Fibroblast of mammary gland (primary cell): ENCODE results near the gene HLF.
A peak's percentile ranks its signal among the peaks of the same experiment; 100 is the strongest.

Source experiments
- DNase-seq: peaks from one replicate; pipeline ENCODE4 v3.0.0-alpha.2; 2010; ENCODE audit warnings: low read depth
- H3K4me3 ChIP-seq: 2 replicates; pipeline ENCODE4 v1.5.1; 2011; ENCODE audit warnings: low read depth, mild to moderate bottlenecking, low read length, moderate library complexity; ENCODE audit not compliant: control insufficient read depth
- CTCF ChIP-seq: conservative IDR thresholded peaks from 2 replicates; pipeline ENCODE4 v1.5.1; 2011; ENCODE audit warnings: low read depth, low read length, inconsistent platforms; ENCODE audit not compliant: control insufficient read depth, insufficient read depth

HLF gene

GRCh38 chr17:55344514-55344997 lies 79.8 kb downstream of the HLF start:
- TF ChIP-seq CTCF = no peak
- no peak overlapping the region for H3K4me3 ChIP-seq
- DNase-seq = no peak

- H3K4me3 ChIP-seq = no peak overlapping the region
- no peak for DNase-seq
- no peak for TF ChIP-seq CTCF
These were observed 80.4 kb downstream of the HLF start for GRCh38 chr17:55345132-55345531.

GRCh38 chr17:55346658-55347057 lies 81.9 kb downstream of the HLF start:
- no peak for TF ChIP-seq CTCF
- no peak overlapping the region for H3K4me3 ChIP-seq
- DNase-seq = no peak

- DNase-seq = no peak
- no peak overlapping the region for H3K4me3 ChIP-seq
- no peak for TF ChIP-seq CTCF
These were observed 82.6 kb downstream of the HLF start for GRCh38 chr17:55347341-55347740.

GRCh38 chr17:55348749-55349354 lies 84.1 kb downstream of the HLF start:
- peak; percentile 45 for DNase-seq
- TF ChIP-seq CTCF = peak; percentile 89
- no peak overlapping the region for H3K4me3 ChIP-seq

GRCh38 chr17:55350825-55351205 lies 86.1 kb downstream of the HLF start:
- TF ChIP-seq CTCF = no peak
- DNase-seq = no peak
- no peak overlapping the region for H3K4me3 ChIP-seq

GRCh38 chr17:55351226-55351625 lies 86.5 kb downstream of the HLF start:
- no peak for DNase-seq
- no peak for TF ChIP-seq CTCF
- no peak overlapping the region for H3K4me3 ChIP-seq
